ENCODE results near the gene HOXA3.

DNA sequence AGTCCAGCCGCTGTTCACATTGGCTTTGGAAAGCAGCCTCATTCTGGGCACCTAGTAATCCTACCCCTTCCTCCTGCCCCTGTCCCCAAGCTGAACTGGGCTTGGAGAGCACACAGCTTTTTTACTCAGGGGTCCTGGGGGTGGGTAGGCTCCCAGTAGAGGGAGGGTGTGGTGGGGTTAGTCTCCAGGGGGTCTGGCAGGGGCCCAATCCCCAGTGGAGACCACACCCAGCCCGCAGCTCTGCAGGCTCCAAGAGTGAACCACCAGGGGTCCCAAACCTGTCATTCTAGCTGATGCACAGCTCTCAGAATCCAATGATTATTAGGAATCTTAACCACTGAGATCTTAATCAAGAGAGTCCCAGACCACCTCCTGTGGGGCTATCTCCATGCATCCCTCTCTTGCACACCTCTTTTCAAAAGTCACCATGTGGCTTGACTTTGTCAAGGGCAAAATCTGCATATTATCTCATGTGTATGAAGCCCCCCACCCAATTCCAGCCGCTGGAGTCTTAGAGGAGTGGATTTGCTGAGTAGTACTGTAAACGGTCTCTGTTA lies 30.0 kb upstream of the HOXA3 start:
- TF ChIP-seq EZH2 (IDR thresholded peaks at IDR 0.05; ENCODE audit: insufficient read depth, low read length) = no peak
- TF ChIP-seq, protein P1, sequence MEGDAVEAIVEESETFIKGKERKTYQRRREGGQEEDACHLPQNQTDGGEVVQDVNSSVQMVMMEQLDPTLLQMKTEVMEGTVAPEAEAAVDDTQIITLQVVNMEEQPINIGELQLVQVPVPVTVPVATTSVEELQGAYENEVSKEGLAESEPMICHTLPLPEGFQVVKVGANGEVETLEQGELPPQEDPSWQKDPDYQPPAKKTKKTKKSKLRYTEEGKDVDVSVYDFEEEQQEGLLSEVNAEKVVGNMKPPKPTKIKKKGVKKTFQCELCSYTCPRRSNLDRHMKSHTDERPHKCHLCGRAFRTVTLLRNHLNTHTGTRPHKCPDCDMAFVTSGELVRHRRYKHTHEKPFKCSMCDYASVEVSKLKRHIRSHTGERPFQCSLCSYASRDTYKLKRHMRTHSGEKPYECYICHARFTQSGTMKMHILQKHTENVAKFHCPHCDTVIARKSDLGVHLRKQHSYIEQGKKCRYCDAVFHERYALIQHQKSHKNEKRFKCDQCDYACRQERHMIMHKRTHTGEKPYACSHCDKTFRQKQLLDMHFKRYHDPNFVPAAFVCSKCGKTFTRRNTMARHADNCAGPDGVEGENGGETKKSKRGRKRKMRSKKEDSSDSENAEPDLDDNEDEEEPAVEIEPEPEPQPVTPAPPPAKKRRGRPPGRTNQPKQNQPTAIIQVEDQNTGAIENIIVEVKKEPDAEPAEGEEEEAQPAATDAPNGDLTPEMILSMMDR (IDR thresholded peaks at IDR 0.05; ENCODE audit: insufficient read depth, low read depth, low read length) = no peak
